Natural killer cell (primary cell): Measurements from ENCODE around the gene ARHGEF18. TPM values are rescaled to one million over a fixed set of nuclear protein-coding genes. Genes with fewer than 3 reads are reported as not detected.
"Not testable (repeated sequence)": the region's sequence is repeated elsewhere in the genome, so short reads cannot be mapped to it uniquely, and the experiment has no call there.

Source experiments
- ATAC-seq, 3 donors: fragments of 150-1000 bp in 2 of 3; fragments of 200-7000 bp in 1 of 3; cut with Tn5 transposase; 1 replicate in 1 of 3; 2 replicates in 2 of 3; pipeline ENCODE4 v1.10.0; 2021; ENCODE audit warnings: mild to moderate bottlenecking in 2 of 3, moderate library complexity in 2 of 3
- DNase-seq, 2 donors: peaks; one replicate each; pipeline versions ENCODE4 v3.0.0 to v3.0.0-alpha.2; 2013 to 2021; ENCODE audit warnings: mixed read lengths in 1 of 2
- H3K27ac ChIP-seq: one replicate; pipeline ENCODE4 v1.5.1; 2013; ENCODE audit warnings: mild to moderate bottlenecking, low read length
- H3K27me3 ChIP-seq: one replicate; pipeline ENCODE4 v1.6.1; 2013; ENCODE audit warnings: low read length; ENCODE audit not compliant: control insufficient read depth, insufficient read depth
- H3K36me3 ChIP-seq: one replicate; pipeline ENCODE4 v1.6.1; 2013; ENCODE audit warnings: low read length; ENCODE audit not compliant: control insufficient read depth, insufficient read depth
- H3K4me1 ChIP-seq: one replicate; pipeline ENCODE4 v1.6.1; 2013; ENCODE audit warnings: low read length; ENCODE audit not compliant: control insufficient read depth, insufficient read depth
- H3K4me3 ChIP-seq: one replicate; pipeline ENCODE4 v1.5.1; 2013; ENCODE audit warnings: low read length
- H3K9me3 ChIP-seq: one replicate; pipeline ENCODE4 v1.6.1; 2013; ENCODE audit warnings: low read length; ENCODE audit not compliant: control insufficient read depth, insufficient read depth
- H3K27ac Mint-ChIP-seq, 2 donors: one replicate each; pipeline ENCODE4 v1.8.0; 2022; ENCODE audit warnings: mild to moderate bottlenecking in 2 of 2, mixed read lengths in 2 of 2, moderate library complexity in 1 of 2
- H3K27me3 Mint-ChIP-seq, 2 donors: one replicate each; pipeline ENCODE4 v1.8.0; 2022; ENCODE audit warnings: low read depth in 2 of 2, mixed read lengths in 2 of 2
- H3K36me3 Mint-ChIP-seq: one replicate; pipeline ENCODE4 v1.8.0; 2022; ENCODE audit warnings: mixed read lengths
- H3K4me1 Mint-ChIP-seq, 2 donors: one replicate each; pipeline ENCODE4 v1.8.0; 2022; ENCODE audit warnings: mixed read lengths in 2 of 2
- H3K4me3 Mint-ChIP-seq: one replicate; pipeline ENCODE4 v1.8.0; 2022; ENCODE audit warnings: mild to moderate bottlenecking, moderate library complexity, mixed read lengths
- H3K9me3 Mint-ChIP-seq, 2 donors: one replicate each; pipeline ENCODE4 v1.8.0; 2022; ENCODE audit warnings: mixed read lengths in 2 of 2
- WGBS: methylation state at CpG from one replicate; pipeline ENCODE4 v1.1.7; 2013; ENCODE audit warnings: missing lambda C conversion rate; ENCODE audit not compliant: insufficient coverage; 5-methylcytosine and 5-hydroxymethylcytosine counted together
- intact Hi-C: fragments of 100-400 bp; cut with micrococcal nuclease; formaldehyde crosslinking; loops from one replicate; pipeline ENCODE4 v1.14.2; 2022
- total RNA-seq, 4 donors: library from RNA; stranded (reverse); fragments of 120-200 nt in 1 of 4; gene quantifications; one replicate each; pipeline versions ENCODE4 v1.2.3 to v1.2.4, GENCODE V29; 2013 to 2022
- TF ChIP-seq, protein P1 (sequence below): fragments of 200-600 bp; IDR thresholded peaks from one replicate; pipeline ENCODE4 v1.8.0; 2022; ENCODE audit warnings: antibody characterized with exemption

ARHGEF18 gene
- total RNA-seq, 3 donors from 2014 or later (not counting 1 experiment from before 2014, with no cell fraction given) = 53.6 to 61.5 (median 54.1) TPM

DNA sequence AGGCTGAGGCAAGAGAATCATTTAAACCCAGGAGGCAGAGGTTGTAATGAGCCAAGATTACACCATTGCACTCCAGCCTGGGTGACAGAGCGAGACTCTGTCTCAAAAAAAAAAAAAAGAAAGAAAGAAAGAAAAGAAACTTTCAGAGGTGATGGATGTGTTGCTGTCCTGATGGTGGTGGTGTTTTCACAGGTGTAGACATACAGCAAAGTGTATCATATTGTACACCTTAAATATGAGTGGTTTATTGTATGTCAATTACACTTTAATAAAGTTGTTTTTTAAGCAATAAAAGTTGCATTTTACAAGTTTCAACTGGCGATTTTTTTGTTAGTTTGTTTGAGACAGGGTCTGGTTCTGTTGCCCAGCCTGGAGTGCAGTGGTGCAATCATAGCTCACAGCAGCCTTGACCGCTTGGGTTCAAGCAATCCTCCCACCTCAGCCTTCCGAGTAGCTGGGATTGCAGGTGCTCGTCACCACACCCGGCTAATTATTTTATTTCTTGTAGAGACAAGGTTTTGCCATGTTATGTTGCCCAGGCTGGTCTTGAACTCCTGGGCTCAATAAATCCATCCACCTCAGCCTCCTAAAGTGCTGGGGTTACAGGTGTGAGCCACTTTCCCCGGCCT lies 41.0 kb upstream of the ARHGEF18 start:
- H3K27me3 ChIP-seq = no peaks in the 10 kb centered on the region
- DNase-seq (no peak), ATAC-seq (no peak)
- H3K27ac ChIP-seq = no peak overlapping the region
- Mint-ChIP-seq H3K27ac (no peak overlapping the region), H3K27me3 (no peaks in the 10 kb centered on the region), H3K4me3 (no peak overlapping the region), H3K9me3 (no peaks in the 10 kb centered on the region), H3K4me1 (no peaks in the 10 kb centered on the region), H3K36me3 (no peaks in the 10 kb centered on the region)
- no peaks in the 10 kb centered on the region for H3K9me3 ChIP-seq
- WGBS = 87% methylated on average over 5 of the region's 7 CpGs
- TF ChIP-seq, protein P1, sequence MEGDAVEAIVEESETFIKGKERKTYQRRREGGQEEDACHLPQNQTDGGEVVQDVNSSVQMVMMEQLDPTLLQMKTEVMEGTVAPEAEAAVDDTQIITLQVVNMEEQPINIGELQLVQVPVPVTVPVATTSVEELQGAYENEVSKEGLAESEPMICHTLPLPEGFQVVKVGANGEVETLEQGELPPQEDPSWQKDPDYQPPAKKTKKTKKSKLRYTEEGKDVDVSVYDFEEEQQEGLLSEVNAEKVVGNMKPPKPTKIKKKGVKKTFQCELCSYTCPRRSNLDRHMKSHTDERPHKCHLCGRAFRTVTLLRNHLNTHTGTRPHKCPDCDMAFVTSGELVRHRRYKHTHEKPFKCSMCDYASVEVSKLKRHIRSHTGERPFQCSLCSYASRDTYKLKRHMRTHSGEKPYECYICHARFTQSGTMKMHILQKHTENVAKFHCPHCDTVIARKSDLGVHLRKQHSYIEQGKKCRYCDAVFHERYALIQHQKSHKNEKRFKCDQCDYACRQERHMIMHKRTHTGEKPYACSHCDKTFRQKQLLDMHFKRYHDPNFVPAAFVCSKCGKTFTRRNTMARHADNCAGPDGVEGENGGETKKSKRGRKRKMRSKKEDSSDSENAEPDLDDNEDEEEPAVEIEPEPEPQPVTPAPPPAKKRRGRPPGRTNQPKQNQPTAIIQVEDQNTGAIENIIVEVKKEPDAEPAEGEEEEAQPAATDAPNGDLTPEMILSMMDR = no peak
- H3K4me3 ChIP-seq = no peak overlapping the region
- H3K4me1 ChIP-seq = no peaks in the 10 kb centered on the region
- no peaks in the 10 kb centered on the region for H3K36me3 ChIP-seq
- intact Hi-C loops = no loop called here

DNA sequence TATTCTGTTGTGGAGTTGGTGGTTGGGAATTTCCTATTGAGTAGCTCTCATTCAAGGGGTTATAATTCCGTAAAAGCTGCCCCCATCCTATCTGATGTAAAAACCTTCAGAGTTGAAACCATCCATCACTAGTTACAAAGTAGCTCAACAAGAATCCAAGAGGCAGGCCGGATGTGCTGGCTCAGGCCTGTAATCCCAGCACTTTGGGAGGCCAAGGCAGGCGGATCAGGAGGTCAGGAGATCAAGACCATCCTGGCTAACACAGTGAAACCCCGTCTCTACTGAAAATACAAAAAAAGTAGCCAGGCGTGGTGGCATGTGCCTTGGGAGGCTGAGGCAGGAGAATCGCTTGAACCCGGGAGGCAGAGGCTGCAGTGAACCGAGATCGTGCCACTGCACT lies 40.4 kb upstream of the ARHGEF18 start:
- 95% methylated on average over 9 of the region's 9 CpGs for WGBS

DNA sequence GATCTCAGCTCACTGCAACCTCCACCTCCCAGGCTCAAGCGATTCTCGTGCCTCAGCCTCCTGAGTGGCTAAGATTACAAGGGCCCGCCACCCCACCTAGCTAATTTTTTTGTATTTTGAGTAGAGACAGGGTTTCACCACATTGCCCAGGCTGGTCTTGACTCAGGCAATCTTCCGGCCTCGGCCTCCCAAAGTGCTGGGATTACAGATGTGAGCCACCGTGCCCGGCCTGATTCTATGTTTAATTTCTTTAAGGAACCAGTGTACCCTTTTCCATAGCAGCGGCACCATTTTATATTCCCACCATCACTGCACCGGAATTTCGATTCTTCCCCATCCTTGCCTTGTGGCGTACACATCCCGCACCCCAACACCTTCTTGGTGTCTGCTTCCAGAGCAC lies 36.8 kb upstream of the ARHGEF18 start:
- Mint-ChIP-seq H3K27ac (no peak overlapping the region), H3K4me3 (no peak overlapping the region), H3K9me3 (no peaks in the 10 kb centered on the region), H3K27me3 (peaks cover 0 to 3% of the 10 kb centered on the region in 2 donors), H3K36me3 (no peaks in the 10 kb centered on the region), H3K4me1 (no peaks in the 10 kb centered on the region)
- H3K36me3 ChIP-seq = no peaks in the 10 kb centered on the region
- intact Hi-C loops = no loop called here
- no peaks in the 10 kb centered on the region for H3K4me1 ChIP-seq
- no peaks in the 10 kb centered on the region for H3K9me3 ChIP-seq
- TF ChIP-seq, protein P1 = no peak
- H3K27ac ChIP-seq = no peak overlapping the region
- DNase-seq (no peak), ATAC-seq (no peak)
- H3K27me3 ChIP-seq = no peaks in the 10 kb centered on the region
- 96% methylated on average over 9 of the region's 12 CpGs for WGBS
- H3K4me3 ChIP-seq = no peak overlapping the region

More for the DNA sequence above, 40.4 kb upstream of the ARHGEF18 start:
- intact Hi-C loops, H3K27ac ChIP-seq, DNase-seq, H3K4me1 Mint-ChIP-seq, H3K27me3 ChIP-seq, H3K4me1 ChIP-seq, H3K4me3 Mint-ChIP-seq, H3K36me3 ChIP-seq, H3K4me3 ChIP-seq, H3K9me3 ChIP-seq, ATAC-seq, H3K27me3 Mint-ChIP-seq, H3K9me3 Mint-ChIP-seq, H3K27ac Mint-ChIP-seq, H3K36me3 Mint-ChIP-seq: not testable (repeated sequence)

DNA sequence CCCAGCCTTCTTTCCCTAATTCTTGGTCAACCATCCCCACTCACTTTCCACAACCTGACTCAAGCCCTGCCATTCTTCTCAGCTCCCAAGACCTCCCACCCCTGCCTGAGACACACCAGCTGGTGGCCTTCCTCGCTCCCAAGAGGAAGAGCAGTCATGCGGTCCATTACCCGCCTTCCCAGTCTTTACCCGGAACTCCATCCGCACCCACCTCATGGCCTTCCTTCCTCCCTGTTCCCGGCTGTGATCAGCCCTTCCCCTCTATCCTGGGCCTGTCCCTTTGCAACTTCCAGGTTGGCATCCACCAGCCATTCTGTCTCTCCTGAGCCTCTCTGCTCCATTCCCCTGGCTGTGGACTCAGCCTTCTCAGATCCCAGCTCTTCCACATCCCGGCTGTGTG lies 35.9 kb upstream of the ARHGEF18 start:
- intact Hi-C loops = no loop called here
- Mint-ChIP-seq H3K9me3 (no peaks in the 10 kb centered on the region), H3K4me3 (no peak overlapping the region), H3K36me3 (no peaks in the 10 kb centered on the region), H3K4me1 (no peaks in the 10 kb centered on the region), H3K27me3 (peaks cover 0 to 3% of the 10 kb centered on the region in 2 donors), H3K27ac (no peak overlapping the region)
- Histone ChIP-seq H3K4me1 (no peaks in the 10 kb centered on the region), H3K36me3 (no peaks in the 10 kb centered on the region), H3K4me3 (no peak overlapping the region), H3K27ac (no peak overlapping the region), H3K27me3 (no peaks in the 10 kb centered on the region), H3K9me3 (no peaks in the 10 kb centered on the region)
- TF ChIP-seq, protein P1 = no peak
- no peak for ATAC-seq
- DNase-seq = no peak
- WGBS = 90% methylated on average over 7 of the region's 7 CpGs
